Parathyroid adenoma (tissue), 2 donors: ENCODE measurements around the gene MLKL.

Source experiments
- H2AFZ ChIP-seq: fragments of 300-600 bp; sonication (generic); one replicate; pipeline ENCODE4 v1.7.0; 2017; ENCODE audit warnings: antibody characterized with exemption, mild to moderate bottlenecking
- H3K27ac ChIP-seq: fragments of 300-600 bp; sonication (generic); one replicate; pipeline ENCODE4 v1.7.0; 2017
- H3K27me3 ChIP-seq: fragments of 300-600 bp; sonication (generic); one replicate; pipeline ENCODE4 v1.7.0; 2017; ENCODE audit warnings: low read length; ENCODE audit not compliant: control insufficient read depth, insufficient read depth
- H3K36me3 ChIP-seq: fragments of 300-600 bp; sonication (generic); one replicate; pipeline ENCODE4 v1.7.0; 2017; ENCODE audit warnings: low read length; ENCODE audit not compliant: control insufficient read depth, insufficient read depth
- H3K4me1 ChIP-seq: fragments of 300-600 bp; sonication (generic); one replicate; pipeline ENCODE4 v1.7.0; 2017; ENCODE audit warnings: control low read depth
- H3K4me2 ChIP-seq: fragments of 300-600 bp; sonication (generic); one replicate; pipeline ENCODE4 v1.7.0; 2017; ENCODE audit warnings: low read length
- H3K4me3 ChIP-seq: fragments of 300-600 bp; sonication (generic); one replicate; pipeline ENCODE4 v1.7.0; 2017; ENCODE audit warnings: low read depth, low read length
- H3K79me2 ChIP-seq: fragments of 300-600 bp; sonication (generic); one replicate; pipeline ENCODE4 v1.7.0; 2017; ENCODE audit warnings: control low read depth
- H3K9ac ChIP-seq: fragments of 300-600 bp; sonication (generic); one replicate; pipeline ENCODE4 v1.7.0; 2017; ENCODE audit warnings: mild to moderate bottlenecking
- H3K9me3 ChIP-seq: fragments of 300-600 bp; sonication (generic); one replicate; pipeline ENCODE4 v1.7.0; 2017; ENCODE audit warnings: low read length; ENCODE audit not compliant: control insufficient read depth
- TF ChIP-seq, protein P1 (sequence below): fragments of 300-600 bp; sonication (generic); IDR thresholded peaks from one replicate; pipeline ENCODE4 v1.7.0; 2017; ENCODE audit warnings: antibody characterized with exemption, mild to moderate bottlenecking
- donor health status: primary hyperparathyroidism.

MLKL gene

DNA sequence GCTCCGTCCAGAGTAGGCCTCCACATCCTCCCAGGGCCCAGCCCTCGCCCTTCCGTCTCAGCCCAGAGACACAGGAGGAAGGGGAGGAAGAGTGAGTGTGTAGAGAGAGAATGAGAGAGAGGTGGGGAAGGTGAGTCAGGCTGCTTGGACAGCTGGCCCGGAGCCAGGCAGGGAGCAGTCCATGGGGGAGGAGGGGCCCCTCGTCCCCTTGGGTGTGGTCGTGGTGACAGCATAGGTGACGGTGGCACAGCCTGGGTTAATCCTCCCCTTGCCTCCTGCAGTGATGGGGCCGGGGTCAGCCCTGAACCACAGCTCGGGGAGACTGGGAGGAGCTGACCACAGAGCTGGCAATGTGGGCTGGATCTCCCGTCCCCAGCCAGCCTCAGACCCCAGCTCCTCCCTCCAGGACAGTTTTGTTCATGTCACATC lies 37.5 kb upstream of the MLKL start:
- Histone ChIP-seq H3K27me3 (no peaks in the 10 kb centered on the region), H3K9me3 (no peaks in the 10 kb centered on the region), H3K4me1 (no peaks in the 10 kb centered on the region), H3K27ac (no peak overlapping the region), H3K4me2 (no peak overlapping the region), H2AFZ (no peak overlapping the region), H3K4me3 (no peak overlapping the region), H3K79me2 (no peaks in the 10 kb centered on the region), H3K36me3 (no peaks in the 10 kb centered on the region), H3K9ac (no peak overlapping the region)
- TF ChIP-seq, protein P1, sequence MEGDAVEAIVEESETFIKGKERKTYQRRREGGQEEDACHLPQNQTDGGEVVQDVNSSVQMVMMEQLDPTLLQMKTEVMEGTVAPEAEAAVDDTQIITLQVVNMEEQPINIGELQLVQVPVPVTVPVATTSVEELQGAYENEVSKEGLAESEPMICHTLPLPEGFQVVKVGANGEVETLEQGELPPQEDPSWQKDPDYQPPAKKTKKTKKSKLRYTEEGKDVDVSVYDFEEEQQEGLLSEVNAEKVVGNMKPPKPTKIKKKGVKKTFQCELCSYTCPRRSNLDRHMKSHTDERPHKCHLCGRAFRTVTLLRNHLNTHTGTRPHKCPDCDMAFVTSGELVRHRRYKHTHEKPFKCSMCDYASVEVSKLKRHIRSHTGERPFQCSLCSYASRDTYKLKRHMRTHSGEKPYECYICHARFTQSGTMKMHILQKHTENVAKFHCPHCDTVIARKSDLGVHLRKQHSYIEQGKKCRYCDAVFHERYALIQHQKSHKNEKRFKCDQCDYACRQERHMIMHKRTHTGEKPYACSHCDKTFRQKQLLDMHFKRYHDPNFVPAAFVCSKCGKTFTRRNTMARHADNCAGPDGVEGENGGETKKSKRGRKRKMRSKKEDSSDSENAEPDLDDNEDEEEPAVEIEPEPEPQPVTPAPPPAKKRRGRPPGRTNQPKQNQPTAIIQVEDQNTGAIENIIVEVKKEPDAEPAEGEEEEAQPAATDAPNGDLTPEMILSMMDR = no peak

DNA sequence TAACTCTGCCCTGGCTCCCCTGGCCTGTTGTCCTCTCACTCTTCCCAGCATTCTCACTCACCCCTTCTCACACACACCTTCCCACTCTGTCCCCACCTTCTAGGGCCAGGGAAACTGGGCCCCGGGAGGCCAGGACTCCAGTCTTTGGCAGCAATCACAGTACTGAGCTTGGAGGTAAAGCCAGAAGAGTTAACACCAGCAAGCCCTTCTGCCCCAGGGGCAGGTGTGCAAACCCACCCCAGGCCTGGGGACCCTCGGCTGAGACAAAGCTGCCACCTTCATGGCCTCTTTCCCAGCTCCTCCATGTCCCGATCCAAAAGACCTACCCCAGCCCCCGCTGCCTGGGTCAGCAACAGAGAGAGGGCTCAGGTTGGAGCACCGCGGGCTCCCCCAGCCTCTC lies 36.9 kb upstream of the MLKL start:
- Histone ChIP-seq H2AFZ (no peak overlapping the region), H3K27ac (no peak overlapping the region), H3K36me3 (no peaks in the 10 kb centered on the region), H3K4me2 (no peak overlapping the region), H3K27me3 (no peaks in the 10 kb centered on the region), H3K4me3 (no peak overlapping the region), H3K4me1 (no peaks in the 10 kb centered on the region), H3K79me2 (no peaks in the 10 kb centered on the region), H3K9me3 (no peaks in the 10 kb centered on the region), H3K9ac (no peak overlapping the region)
- TF ChIP-seq, protein P1 = no peak

DNA sequence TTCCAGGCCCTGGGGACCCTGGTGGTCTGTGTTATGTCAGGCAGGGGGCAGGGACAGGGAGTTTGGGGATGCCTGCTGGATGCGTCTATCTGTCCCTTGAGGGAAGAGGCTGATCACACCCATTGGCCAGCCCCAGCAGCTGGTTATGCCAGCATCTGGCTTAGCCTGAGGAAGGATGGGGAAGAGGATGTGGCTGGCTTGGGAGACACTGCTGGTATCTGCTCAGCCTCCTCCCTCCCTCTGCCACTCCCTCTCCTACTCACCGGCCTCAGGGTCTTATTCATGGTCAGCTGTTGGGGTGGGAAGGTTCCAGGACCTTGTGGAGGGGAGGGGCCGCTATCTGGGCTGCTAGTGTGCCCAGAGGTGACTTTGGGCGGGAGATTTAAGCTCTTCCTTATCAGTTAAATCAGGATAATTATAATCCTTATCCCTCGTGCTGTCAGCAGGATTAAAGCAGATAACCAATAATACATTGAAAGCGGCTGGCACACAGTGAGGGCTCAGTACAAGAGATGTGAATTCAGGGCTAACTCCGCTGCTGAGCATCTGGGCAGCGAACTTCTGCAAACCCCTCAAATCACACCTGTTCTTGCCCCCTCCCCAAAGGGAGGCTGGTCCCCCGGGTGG lies 36.0 kb upstream of the MLKL start:
- no peak overlapping the region for H3K27ac ChIP-seq
- no peaks in the 10 kb centered on the region for H3K4me1 ChIP-seq
- no peak overlapping the region for H3K4me3 ChIP-seq
- no peak overlapping the region for H3K9ac ChIP-seq
- no peak overlapping the region for H2AFZ ChIP-seq
- H3K4me2 ChIP-seq = no peak overlapping the region
- H3K9me3 ChIP-seq = no peaks in the 10 kb centered on the region
- no peaks in the 10 kb centered on the region for H3K36me3 ChIP-seq
- TF ChIP-seq, protein P1 = no peak
- no peaks in the 10 kb centered on the region for H3K79me2 ChIP-seq
- H3K27me3 ChIP-seq = no peaks in the 10 kb centered on the region

DNA sequence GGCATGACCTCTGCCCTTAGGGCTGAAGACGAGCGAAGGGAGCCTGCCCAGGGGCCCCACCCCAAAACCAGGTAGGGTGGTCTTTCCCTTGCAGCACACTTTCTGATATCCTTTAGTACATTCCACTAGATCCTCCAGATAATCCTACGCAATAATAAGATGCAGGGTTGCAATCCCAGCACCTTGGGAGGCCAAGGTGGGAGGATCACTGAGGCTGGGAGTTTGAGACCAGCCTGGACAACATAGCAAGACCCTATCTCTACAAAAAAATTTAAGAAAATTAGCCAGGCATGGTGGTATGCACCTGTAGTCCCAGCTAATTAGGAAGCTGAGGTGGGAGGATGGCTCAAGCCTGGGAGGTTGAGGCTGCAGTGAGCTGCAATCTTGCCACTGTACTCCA lies 34.9 kb upstream of the MLKL start:
- Histone ChIP-seq H3K36me3 (no peaks in the 10 kb centered on the region), H3K27me3 (no peaks in the 10 kb centered on the region), H2AFZ (no peak overlapping the region), H3K9ac (no peak overlapping the region), H3K4me1 (no peaks in the 10 kb centered on the region), H3K4me2 (no peak overlapping the region), H3K4me3 (no peak overlapping the region), H3K79me2 (no peaks in the 10 kb centered on the region), H3K9me3 (no peaks in the 10 kb centered on the region), H3K27ac (no peak overlapping the region)
- TF ChIP-seq, protein P1 = no peak

DNA sequence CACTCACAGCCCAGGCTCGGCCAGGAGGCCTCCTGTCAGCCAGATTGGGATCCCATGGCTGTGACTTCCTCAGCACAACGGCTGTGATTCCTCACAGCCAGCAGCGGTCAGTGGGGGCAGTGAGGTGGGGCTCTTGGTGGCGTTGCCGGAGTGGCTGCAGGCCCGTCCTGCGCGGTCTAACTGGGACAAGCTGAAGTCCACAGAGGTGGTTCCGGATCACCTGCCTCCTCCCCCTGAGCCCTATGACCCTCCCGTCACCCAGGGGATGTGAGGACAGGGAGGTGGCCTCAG lies 34.4 kb upstream of the MLKL start:
- H3K27me3 ChIP-seq = no peaks in the 10 kb centered on the region
- H3K9me3 ChIP-seq = no peaks in the 10 kb centered on the region
- H3K4me2 ChIP-seq = no peak overlapping the region
- no peak overlapping the region for H3K4me3 ChIP-seq
- H3K36me3 ChIP-seq = no peaks in the 10 kb centered on the region
- H3K9ac ChIP-seq = no peak overlapping the region
- no peaks in the 10 kb centered on the region for H3K4me1 ChIP-seq
- no peak overlapping the region for H3K27ac ChIP-seq
- TF ChIP-seq, protein P1 = no peak
- H2AFZ ChIP-seq = no peak overlapping the region
- no peaks in the 10 kb centered on the region for H3K79me2 ChIP-seq
